ENCODE data around the gene NOS1AP.

- TF ChIP-seq CTCF (IDR thresholded peaks at IDR 0.05) (no peak), POLR2A (IDR thresholded peaks at IDR 0.05) (no peak)
Measured at GRCh38 chr1:162177126-162177525, 107.6 kb downstream of the NOS1AP start.
